Measurements from ENCODE around the gene GLT1D1.
A peak's percentile ranks its signal among the peaks of the same experiment; 100 is the strongest.
"Not testable (repeated sequence)": the region's sequence is repeated elsewhere in the genome, so short reads cannot be mapped to it uniquely, and the experiment has no call there.

The GLT1D1 gene

GRCh38 chr12:128820723-128821432 lies 32.4 kb upstream of the GLT1D1 start:
- no peak for DNase-seq (ENCODE audit: low read depth in 2 of 2)

- no peak for DNase-seq (ENCODE audit: low read depth in 2 of 2)
Observed at GRCh38 chr12:128823216-128823915, 29.9 kb upstream of the GLT1D1 start.

- DNase-seq (ENCODE audit: low read depth in 2 of 2) = peak; percentile 84 to 87
Observed at GRCh38 chr12:128823916-128824839, 29.1 kb upstream of the GLT1D1 start, which contains the start of gene SLC15A4. TSS of gene SLC15A4 (minus strand) at chr12:128823958. CDS start at chr12:128823943, 15 bp downstream.

GRCh38 chr12:128825835-128826234 lies 27.4 kb upstream of the GLT1D1 start:
- no peak for DNase-seq (ENCODE audit: low read depth in 2 of 2)

GRCh38 chr12:128827724-128828123 lies 25.6 kb upstream of the GLT1D1 start:
- no peak for DNase-seq (ENCODE audit: low read depth in 2 of 2)

GRCh38 chr12:128829861-128830504 lies 23.3 kb upstream of the GLT1D1 start:
- DNase-seq (ENCODE audit: low read depth in 2 of 2) = no peak

- DNase-seq (ENCODE audit: low read depth in 2 of 2) = no peak
Observed at GRCh38 chr12:128830505-128830893, 22.8 kb upstream of the GLT1D1 start.

- DNase-seq (ENCODE audit: low read depth in 2 of 2) = no peak
Observed at GRCh38 chr12:128833418-128833817, 19.9 kb upstream of the GLT1D1 start.

GRCh38 chr12:128839885-128840284 lies 13.4 kb upstream of the GLT1D1 start:
- not testable (repeated sequence) for DNase-seq (ENCODE audit: low read depth in 2 of 2)

- no peak for DNase-seq (ENCODE audit: low read depth in 2 of 2)
Observed at GRCh38 chr12:128840862-128841468, 12.3 kb upstream of the GLT1D1 start.

- DNase-seq (ENCODE audit: low read depth in 2 of 2) = no peak
Observed at GRCh38 chr12:128842579-128842978, 10.7 kb upstream of the GLT1D1 start.

- no peak for DNase-seq (ENCODE audit: low read depth in 2 of 2)
Observed at GRCh38 chr12:128843538-128843937, 9.7 kb upstream of the GLT1D1 start.

- no peak for DNase-seq (ENCODE audit: low read depth in 2 of 2)
Observed at GRCh38 chr12:128844031-128844635, 9.1 kb upstream of the GLT1D1 start.

GRCh38 chr12:128846671-128847070 lies 6.6 kb upstream of the GLT1D1 start:
- DNase-seq (ENCODE audit: low read depth in 2 of 2) = not testable (repeated sequence)

GRCh38 chr12:128848371-128848770 lies 4.9 kb upstream of the GLT1D1 start:
- DNase-seq (ENCODE audit: low read depth in 2 of 2) = no peak

- DNase-seq (ENCODE audit: low read depth in 2 of 2) = not testable (repeated sequence)
Observed at GRCh38 chr12:128849806-128850205, 3.5 kb upstream of the GLT1D1 start.

- DNase-seq (ENCODE audit: low read depth in 2 of 2) = no peak
Observed at GRCh38 chr12:128850400-128850799, 2.9 kb upstream of the GLT1D1 start.

GRCh38 chr12:128851429-128851828 lies 1.8 kb upstream of the GLT1D1 start:
- DNase-seq (ENCODE audit: low read depth in 2 of 2) = not testable (repeated sequence)

GRCh38 chr12:128852026-128852698 lies 1.1 kb upstream of the GLT1D1 start:
- no peak for DNase-seq (ENCODE audit: low read depth in 2 of 2)

GRCh38 chr12:128853600-128854197 lies 421 bp downstream of the GLT1D1 start:
- no peak for DNase-seq (ENCODE audit: low read depth in 2 of 2)
